ENCODE results near the gene MICB. TPM values are rescaled to one million over a fixed set of nuclear protein-coding genes. Genes with fewer than 3 reads are reported as not detected.

Gene MICB
- total RNA-seq, 4 donors from 2014 or later = 1.7 to 4.8 (median 2.0) TPM

- Histone ChIP-seq H3K4me1 (no peaks in the 10 kb centered on the region), H3K9me3 (no peaks in the 10 kb centered on the region), H3K4me3 (no peak overlapping the region), H3K27ac (no peak overlapping the region), H3K27me3 (peaks cover 22% of the 10 kb centered on the region), H3K36me3 (no peaks in the 10 kb centered on the region)
- TF ChIP-seq POLR2A (IDR thresholded peaks at IDR 0.05) (no peak), CTCF (IDR thresholded peaks at IDR 0.05) (no peak), EP300 (IDR thresholded peaks at IDR 0.05) (no peak), POLR2AphosphoS5 (IDR thresholded peaks at IDR 0.05) (no peak)
- 60% methylated on average over 1 of the region's 3 CpGs; no CpG with 5 or more reads in 1 of the 2 donors for WGBS, 2 donors (ENCODE audit: low coverage in 1 of 2)
- no peak for ATAC-seq
Observed at GRCh38 chr6:31478186-31478950, 19.6 kb upstream of the MICB start.

- H3K4me3 ChIP-seq = no peak overlapping the region
- 76 to 91% methylated on average over 3 to 5 of the region's 5 CpGs for WGBS, 2 donors (ENCODE audit: low coverage in 1 of 2)
- no peaks in the 10 kb centered on the region for H3K36me3 ChIP-seq
- no peak for ATAC-seq
- H3K27me3 ChIP-seq = peaks cover 22% of the 10 kb centered on the region
- H3K9me3 ChIP-seq = no peaks in the 10 kb centered on the region
- H3K27ac ChIP-seq = no peak overlapping the region
- H3K4me1 ChIP-seq = no peaks in the 10 kb centered on the region
- TF ChIP-seq EP300 (IDR thresholded peaks at IDR 0.05) (no peak), CTCF (IDR thresholded peaks at IDR 0.05) (no peak), POLR2A (IDR thresholded peaks at IDR 0.05) (no peak)
Observed at GRCh38 chr6:31479151-31479932, 18.6 kb upstream of the MICB start.

GRCh38 chr6:31479933-31480535, 17.9 kb upstream of the MICB start:
- H3K4me3 ChIP-seq = no peak overlapping the region
- WGBS, 2 donors (ENCODE audit: low coverage in 1 of 2) = 47 to 71% methylated on average over 3 of the region's 3 CpGs
- H3K4me1 ChIP-seq = no peaks in the 10 kb centered on the region
- H3K9me3 ChIP-seq = no peaks in the 10 kb centered on the region
- H3K27ac ChIP-seq = no peak overlapping the region
- TF ChIP-seq POLR2AphosphoS5 (IDR thresholded peaks at IDR 0.05) (no peak), EP300 (IDR thresholded peaks at IDR 0.05) (no peak), CTCF (IDR thresholded peaks at IDR 0.05) (no peak), POLR2A (IDR thresholded peaks at IDR 0.05) (no peak)
- ATAC-seq = no peak
- H3K27me3 ChIP-seq = peaks cover 22% of the 10 kb centered on the region
- H3K36me3 ChIP-seq = no peaks in the 10 kb centered on the region

GRCh38 chr6:31480574-31480973, 17.4 kb upstream of the MICB start:
- 84% methylated on average over 10 of the region's 11 CpGs; no CpG with 5 or more reads in 1 of the 2 donors for WGBS, 2 donors (ENCODE audit: low coverage in 1 of 2)
- no peaks in the 10 kb centered on the region for H3K36me3 ChIP-seq
- H3K9me3 ChIP-seq = no peaks in the 10 kb centered on the region
- TF ChIP-seq POLR2AphosphoS5 (IDR thresholded peaks at IDR 0.05) = no peak
- TF ChIP-seq CTCF (IDR thresholded peaks at IDR 0.05) = no peak
- no peak for TF ChIP-seq EP300 (IDR thresholded peaks at IDR 0.05)
- TF ChIP-seq POLR2A (IDR thresholded peaks at IDR 0.05) = no peak
- H3K4me3 ChIP-seq = no peak overlapping the region
- no peak for ATAC-seq
- peaks cover 22% of the 10 kb centered on the region for H3K27me3 ChIP-seq
- no peaks in the 10 kb centered on the region for H3K4me1 ChIP-seq
- no peak overlapping the region for H3K27ac ChIP-seq

All from gastroesophageal sphincter (tissue), 4 donors.